HG03159 (cell line): ENCODE data around the gene SELPLG.
"Not testable (repeated sequence)": the region's sequence is repeated elsewhere in the genome, so short reads cannot be mapped to it uniquely, and the experiment has no call there.

Source experiments
- ATAC-seq: cut with Tn5 transposase; IDR thresholded peaks from one replicate; pipeline ENCODE4 v1.9.1; 2021; ENCODE audit warnings: mild to moderate bottlenecking, moderate library complexity; ENCODE audit not compliant: unreplicated experiment

The SELPLG gene

GRCh38 chr12:108575199-108575912, 58.3 kb downstream of the SELPLG start:
- no peak for ATAC-seq

GRCh38 chr12:108574276-108574675, 59.4 kb downstream of the SELPLG start:
- ATAC-seq = not testable (repeated sequence)

DNA sequence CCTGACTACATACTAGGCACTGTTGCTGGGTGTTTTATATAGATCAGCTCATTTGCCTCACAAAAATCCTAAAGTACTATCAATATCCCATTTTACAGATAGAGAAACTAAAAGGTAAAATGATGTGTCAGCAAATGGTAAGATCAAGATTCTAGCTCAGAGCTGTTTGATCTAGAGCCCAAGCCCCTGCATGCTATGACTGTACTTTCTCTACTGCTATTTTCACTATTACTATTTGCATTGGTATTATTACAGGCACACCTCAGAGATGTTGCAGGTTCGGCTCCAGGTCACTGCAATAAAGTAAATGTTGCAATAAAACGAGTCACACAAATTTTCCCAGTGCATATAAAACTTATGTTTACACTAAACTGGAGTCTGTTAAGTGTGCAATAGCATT, 60.4 kb downstream of the SELPLG start:
- ATAC-seq = peak; percentile 35

GRCh38 chr12:108572166-108572790, 61.4 kb downstream of the SELPLG start:
- no peak for ATAC-seq
